ENCODE measurements around the gene GPR137C. TPM values are rescaled to one million over a fixed set of nuclear protein-coding genes. Genes with fewer than 3 reads are reported as not detected.

The GPR137C gene
- polyA plus RNA-seq, 1 of the 3 experiments (the other 2 are of a cell fraction), result 0.54 TPM

DNA sequence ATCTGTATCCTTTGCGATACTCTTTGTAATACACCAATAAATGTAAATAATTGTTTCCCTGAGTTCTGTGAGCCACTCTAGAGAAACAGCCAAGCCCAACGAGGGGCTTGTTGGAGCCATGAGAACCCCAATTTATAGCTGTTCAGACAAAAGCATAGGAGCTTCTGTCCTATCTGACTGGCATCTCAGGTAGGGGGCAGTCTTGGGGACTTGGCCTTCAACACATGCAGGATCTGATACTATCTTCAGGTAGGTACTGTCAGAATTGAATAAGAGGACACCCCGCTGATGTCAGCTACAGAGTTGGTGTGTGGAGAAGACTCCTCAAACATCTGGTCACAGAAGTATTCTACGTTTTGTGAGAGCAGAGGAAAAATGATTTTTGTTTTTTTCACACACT lies 25.6 kb upstream of the GPR137C start:
- Histone ChIP-seq H4K20me1 (ENCODE audit: insufficient read depth) (no peaks in the 10 kb centered on the region), H2AFZ (ENCODE audit: low read depth) (no peak overlapping the region), H3K4me2 (no peak overlapping the region), H3K27me3 (ENCODE audit: insufficient read depth) (no peaks in the 10 kb centered on the region), H3K4me3 (ENCODE audit: low read depth in 2 of 2, low read length in 1 of 2) (no peak overlapping the region), H3K9me3 (no peaks in the 10 kb centered on the region), H3K9me2 (no peaks in the 10 kb centered on the region), H3K36me3 (replicated peaks in 1 of 2; ENCODE audit: control insufficient read depth in 1 of 2, insufficient read depth in 2 of 2, low read length in 1 of 2) (no peaks in the 10 kb centered on the region), H3F3A (replicated peaks; ENCODE audit: insufficient read depth) (no peaks in the 10 kb centered on the region), H3K79me2 (ENCODE audit: insufficient read depth) (no peaks in the 10 kb centered on the region; the same call in 1 of the 2 replicates), H3K27ac (ENCODE audit: low read depth in 2 of 2, low read length in 1 of 2) (no peak overlapping the region), H3K4me1 (ENCODE audit: control insufficient read depth in 1 of 2, insufficient read depth in 2 of 2, low read depth in 1 of 2, low read length in 1 of 2) (no peaks in the 10 kb centered on the region), H3K9ac (no peak overlapping the region)
- ChIA-PET POLR2A (no interaction called here), CTCF (interaction anchor here (1.3 kb wide), 1 partner anchor 25 kb away, joined by 3 read pairs; the partner anchor contains the start of genes GPR137C and TXNDC16)
- DNase-seq, result no peak
- WGBS (ENCODE audit: low lambda C conversion rate), result 89% methylated on average over 4 of the region's 4 CpGs
- TF ChIP-seq NFIC (IDR thresholded peaks at IDR 0.05; ENCODE audit: borderline replicate concordance) (no peak), SMC3 (IDR thresholded peaks at IDR 0.05; ENCODE audit: low read depth, low read length) (no peak), RAD21 (IDR thresholded peaks at IDR 0.05; ENCODE audit: low read length) (no peak), ELF1 (IDR thresholded peaks at IDR 0.05) (no peak), POLR2AphosphoS5 (IDR thresholded peaks at IDR 0.05; ENCODE audit: low read depth, low read length) (no peak), RCOR1 (IDR thresholded peaks at IDR 0.05; ENCODE audit: low read length) (no peak), FOXJ3 (CRISPR knock-in tag; IDR thresholded peaks at IDR 0.05) (no peak), TEAD4 (IDR thresholded peaks at IDR 0.05; ENCODE audit: borderline replicate concordance, insufficient read depth) (no peak)
- TF ChIP-seq, protein P1, sequence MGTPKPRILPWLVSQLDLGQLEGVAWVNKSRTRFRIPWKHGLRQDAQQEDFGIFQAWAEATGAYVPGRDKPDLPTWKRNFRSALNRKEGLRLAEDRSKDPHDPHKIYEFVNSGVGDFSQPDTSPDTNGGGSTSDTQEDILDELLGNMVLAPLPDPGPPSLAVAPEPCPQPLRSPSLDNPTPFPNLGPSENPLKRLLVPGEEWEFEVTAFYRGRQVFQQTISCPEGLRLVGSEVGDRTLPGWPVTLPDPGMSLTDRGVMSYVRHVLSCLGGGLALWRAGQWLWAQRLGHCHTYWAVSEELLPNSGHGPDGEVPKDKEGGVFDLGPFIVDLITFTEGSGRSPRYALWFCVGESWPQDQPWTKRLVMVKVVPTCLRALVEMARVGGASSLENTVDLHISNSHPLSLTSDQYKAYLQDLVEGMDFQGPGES (IDR thresholded peaks at IDR 0.05; ENCODE audit: low read depth, low read length), result no peak
- TF ChIP-seq, protein P2, sequence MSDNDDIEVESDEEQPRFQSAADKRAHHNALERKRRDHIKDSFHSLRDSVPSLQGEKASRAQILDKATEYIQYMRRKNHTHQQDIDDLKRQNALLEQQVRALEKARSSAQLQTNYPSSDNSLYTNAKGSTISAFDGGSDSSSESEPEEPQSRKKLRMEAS (IDR thresholded peaks at IDR 0.05; ENCODE audit: low read depth), result no peak
- TF ChIP-seq, protein P3, sequence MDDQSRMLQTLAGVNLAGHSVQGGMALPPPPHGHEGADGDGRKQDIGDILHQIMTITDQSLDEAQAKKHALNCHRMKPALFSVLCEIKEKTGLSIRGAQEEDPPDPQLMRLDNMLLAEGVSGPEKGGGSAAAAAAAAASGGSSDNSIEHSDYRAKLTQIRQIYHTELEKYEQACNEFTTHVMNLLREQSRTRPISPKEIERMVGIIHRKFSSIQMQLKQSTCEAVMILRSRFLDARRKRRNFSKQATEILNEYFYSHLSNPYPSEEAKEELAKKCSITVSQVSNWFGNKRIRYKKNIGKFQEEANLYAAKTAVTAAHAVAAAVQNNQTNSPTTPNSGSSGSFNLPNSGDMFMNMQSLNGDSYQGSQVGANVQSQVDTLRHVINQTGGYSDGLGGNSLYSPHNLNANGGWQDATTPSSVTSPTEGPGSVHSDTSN (IDR thresholded peaks at IDR 0.05), result no peak

DNA sequence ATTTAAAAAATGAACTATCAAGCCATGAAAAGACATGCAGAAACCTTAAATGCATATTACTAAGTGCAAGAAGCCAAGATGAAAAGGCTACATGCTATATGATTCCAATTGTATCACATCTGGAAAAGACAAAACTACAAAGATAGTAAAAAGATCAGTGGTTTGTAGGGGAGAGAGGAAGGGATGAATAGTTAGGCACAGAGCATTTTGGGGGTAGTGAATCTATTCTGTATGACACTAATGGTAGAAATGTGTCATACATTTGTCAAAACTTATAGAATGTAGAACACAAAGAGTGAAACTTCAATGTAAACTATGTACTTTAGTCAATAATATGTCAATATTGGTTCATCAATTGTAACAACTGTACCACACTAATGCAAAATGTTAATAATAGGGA lies 21.2 kb upstream of the GPR137C start:
- Histone ChIP-seq H3K4me2 (no peak overlapping the region), H4K20me1 (ENCODE audit: insufficient read depth) (no peaks in the 10 kb centered on the region), H3K9me3 (no peaks in the 10 kb centered on the region), H3K79me2 (ENCODE audit: insufficient read depth) (no peaks in the 10 kb centered on the region; the same call in 1 of the 2 replicates), H3F3A (replicated peaks; ENCODE audit: insufficient read depth) (no peaks in the 10 kb centered on the region), H3K4me1 (ENCODE audit: control insufficient read depth in 1 of 2, insufficient read depth in 2 of 2, low read depth in 1 of 2, low read length in 1 of 2) (no peaks in the 10 kb centered on the region), H3K27ac (ENCODE audit: low read depth in 2 of 2, low read length in 1 of 2) (no peak overlapping the region), H3K27me3 (ENCODE audit: insufficient read depth) (no peaks in the 10 kb centered on the region), H2AFZ (ENCODE audit: low read depth) (no peak overlapping the region), H3K9me2 (no peaks in the 10 kb centered on the region), H3K4me3 (ENCODE audit: low read depth in 2 of 2, low read length in 1 of 2) (no peak overlapping the region), H3K36me3 (replicated peaks in 1 of 2; ENCODE audit: control insufficient read depth in 1 of 2, insufficient read depth in 2 of 2, low read length in 1 of 2) (no peaks in the 10 kb centered on the region), H3K9ac (no peak overlapping the region)
- TF ChIP-seq, protein P2 (IDR thresholded peaks at IDR 0.05; ENCODE audit: low read depth), result no peak
- TF ChIP-seq FOXJ3 (CRISPR knock-in tag; IDR thresholded peaks at IDR 0.05) (no peak), FOXM1 (IDR thresholded peaks at IDR 0.05; ENCODE audit: low read depth) (no peak), ELF1 (IDR thresholded peaks at IDR 0.05) (no peak), TCF12 (IDR thresholded peaks at IDR 0.05) (no peak), RCOR1 (IDR thresholded peaks at IDR 0.05; ENCODE audit: low read length) (no peak), MEF2A (IDR thresholded peaks at IDR 0.05; ENCODE audit: borderline replicate concordance, low read depth) (no peak), GATA2 (CRISPR knock-in tag; IDR thresholded peaks at IDR 0.05) (no peak), CHD2 (IDR thresholded peaks at IDR 0.05; ENCODE audit: low read length, partially characterized antibody) (no peak), RXRA (IDR thresholded peaks at IDR 0.05; ENCODE audit: borderline replicate concordance, low read depth) (no peak)
- TF ChIP-seq, protein P3 (IDR thresholded peaks at IDR 0.05), result no peak
- ChIA-PET CTCF (no interaction called here), POLR2A (no interaction called here)
- no peak for DNase-seq

Measured in SK-N-SH (cell line).